Vagina (tissue), 2 donors: Measurements from ENCODE around the gene FEV.

Experiments
- POLR2A ChIP-seq, 2 donors: fragments of 450-650 bp; IDR thresholded peaks; one replicate each; pipeline ENCODE4 v1.6.1; 2017; ENCODE audit warnings: antibody characterized with exemption in 2 of 2, mild to moderate bottlenecking in 2 of 2, moderate library complexity in 2 of 2
- POLR2AphosphoS5 ChIP-seq, 2 donors: sonication (generic); formaldehyde crosslinking; IDR thresholded peaks; one replicate each; pipeline ENCODE4 v1.9.0; 2017; ENCODE audit warnings: antibody characterized with exemption in 2 of 2, mild to moderate bottlenecking in 2 of 2, low read depth in 1 of 2; ENCODE audit not compliant: insufficient read depth in 1 of 2
- TF ChIP-seq, protein P1 (sequence below), 3 experiments: fragments of 450-650 bp in 2 of 3; fragments of 200-600 bp in 1 of 3; sonication (generic) in 1 of 3; IDR thresholded peaks; one replicate each; pipeline ENCODE4 v1.5.1; 2017 to 2019; ENCODE audit warnings: antibody characterized with exemption in 3 of 3, mild to moderate bottlenecking in 2 of 3, moderate library complexity in 2 of 3

DNA sequence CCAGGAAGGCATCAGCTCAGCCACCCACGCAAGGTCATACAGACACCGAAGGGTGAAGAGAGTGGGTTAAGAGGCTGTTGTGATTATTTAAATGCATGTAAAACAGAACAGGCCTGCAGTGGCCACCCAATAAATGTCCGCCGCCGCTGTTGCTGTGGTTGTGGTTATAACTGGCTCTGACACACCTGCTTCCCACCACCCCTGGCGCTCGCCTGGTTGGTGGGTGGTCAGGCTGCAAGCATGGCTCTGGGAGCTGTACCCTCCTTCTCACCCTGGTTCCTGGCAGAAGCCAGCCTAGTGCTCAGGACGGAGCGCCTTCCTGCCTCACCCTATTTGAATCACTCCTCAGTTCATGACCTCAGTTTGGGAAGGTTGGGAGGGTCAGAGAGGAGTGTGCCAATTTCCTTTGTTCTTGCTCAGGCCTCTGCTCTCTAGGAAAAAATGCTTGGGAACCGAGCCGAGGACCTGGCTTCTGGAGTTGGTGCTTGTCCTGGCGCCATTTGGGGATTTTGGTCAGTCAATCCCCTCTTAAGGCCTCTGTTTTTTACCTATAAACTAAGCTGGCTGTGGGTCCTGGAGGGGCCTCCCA is 13.5 kb upstream of the FEV start:
- TF ChIP-seq, protein P1, sequence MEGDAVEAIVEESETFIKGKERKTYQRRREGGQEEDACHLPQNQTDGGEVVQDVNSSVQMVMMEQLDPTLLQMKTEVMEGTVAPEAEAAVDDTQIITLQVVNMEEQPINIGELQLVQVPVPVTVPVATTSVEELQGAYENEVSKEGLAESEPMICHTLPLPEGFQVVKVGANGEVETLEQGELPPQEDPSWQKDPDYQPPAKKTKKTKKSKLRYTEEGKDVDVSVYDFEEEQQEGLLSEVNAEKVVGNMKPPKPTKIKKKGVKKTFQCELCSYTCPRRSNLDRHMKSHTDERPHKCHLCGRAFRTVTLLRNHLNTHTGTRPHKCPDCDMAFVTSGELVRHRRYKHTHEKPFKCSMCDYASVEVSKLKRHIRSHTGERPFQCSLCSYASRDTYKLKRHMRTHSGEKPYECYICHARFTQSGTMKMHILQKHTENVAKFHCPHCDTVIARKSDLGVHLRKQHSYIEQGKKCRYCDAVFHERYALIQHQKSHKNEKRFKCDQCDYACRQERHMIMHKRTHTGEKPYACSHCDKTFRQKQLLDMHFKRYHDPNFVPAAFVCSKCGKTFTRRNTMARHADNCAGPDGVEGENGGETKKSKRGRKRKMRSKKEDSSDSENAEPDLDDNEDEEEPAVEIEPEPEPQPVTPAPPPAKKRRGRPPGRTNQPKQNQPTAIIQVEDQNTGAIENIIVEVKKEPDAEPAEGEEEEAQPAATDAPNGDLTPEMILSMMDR (IDR thresholded peaks at IDR 0.05) = no peak
- no peak for TF ChIP-seq POLR2AphosphoS5 (IDR thresholded peaks at IDR 0.05; ENCODE audit: insufficient read depth in 1 of 2, low read depth in 1 of 2)
- TF ChIP-seq POLR2A (IDR thresholded peaks at IDR 0.05) = no peak
